Keratinocyte (primary cell): ENCODE results near the gene ZBED4.

Experiments
- CTCF ChIP-seq, 3 experiments: IDR thresholded peaks in 1 of 3; conservative IDR thresholded peaks in 1 of 3; optimal IDR thresholded peaks in 1 of 3; 2 replicates in 2 of 3; 3 replicates in 1 of 3; pipeline versions ENCODE3 to v1.5.1; 2011; ENCODE audit warnings: low read length in 3 of 3, mild to moderate bottlenecking in 3 of 3, moderate library complexity in 2 of 3, control low read depth in 1 of 3, inconsistent platforms in 1 of 3; ENCODE audit not compliant: insufficient read depth in 2 of 3; ENCODE audit errors: extremely low read depth in 1 of 3
- EZH2 ChIP-seq: IDR thresholded peaks from one replicate; pipeline ENCODE4 v1.6.1; 2012; ENCODE audit warnings: inconsistent platforms, mild to moderate bottlenecking, low read length, moderate library complexity

GRCh38 chr22:49930596-49931412 lies 77.2 kb downstream of the ZBED4 start:
- TF ChIP-seq CTCF (optimal IDR thresholded peaks at IDR 0.05 in 1 of 3, IDR thresholded peaks at IDR 0.05 in 1 of 3, conservative IDR thresholded peaks at IDR 0.05 in 1 of 3; ENCODE audit: extremely low read depth in 1 of 3, insufficient read depth in 2 of 3, low read length in 3 of 3) = peak in 2 of 3 experiments; percentile 24 to 77
- no peak for TF ChIP-seq EZH2
